ENCODE results near the gene FUBP1.

The FUBP1 gene

GRCh38 chr1:77899647-77900320, 79.1 kb downstream of the FUBP1 start:
- no peak for TF ChIP-seq POLR2A (IDR thresholded peaks at IDR 0.05; ENCODE audit: extremely low read depth, insufficient read length)
- TF ChIP-seq, protein P1, sequence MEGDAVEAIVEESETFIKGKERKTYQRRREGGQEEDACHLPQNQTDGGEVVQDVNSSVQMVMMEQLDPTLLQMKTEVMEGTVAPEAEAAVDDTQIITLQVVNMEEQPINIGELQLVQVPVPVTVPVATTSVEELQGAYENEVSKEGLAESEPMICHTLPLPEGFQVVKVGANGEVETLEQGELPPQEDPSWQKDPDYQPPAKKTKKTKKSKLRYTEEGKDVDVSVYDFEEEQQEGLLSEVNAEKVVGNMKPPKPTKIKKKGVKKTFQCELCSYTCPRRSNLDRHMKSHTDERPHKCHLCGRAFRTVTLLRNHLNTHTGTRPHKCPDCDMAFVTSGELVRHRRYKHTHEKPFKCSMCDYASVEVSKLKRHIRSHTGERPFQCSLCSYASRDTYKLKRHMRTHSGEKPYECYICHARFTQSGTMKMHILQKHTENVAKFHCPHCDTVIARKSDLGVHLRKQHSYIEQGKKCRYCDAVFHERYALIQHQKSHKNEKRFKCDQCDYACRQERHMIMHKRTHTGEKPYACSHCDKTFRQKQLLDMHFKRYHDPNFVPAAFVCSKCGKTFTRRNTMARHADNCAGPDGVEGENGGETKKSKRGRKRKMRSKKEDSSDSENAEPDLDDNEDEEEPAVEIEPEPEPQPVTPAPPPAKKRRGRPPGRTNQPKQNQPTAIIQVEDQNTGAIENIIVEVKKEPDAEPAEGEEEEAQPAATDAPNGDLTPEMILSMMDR (IDR thresholded peaks at IDR 0.05; ENCODE audit: low read depth, low read length) = no peak
- TF ChIP-seq MYC (IDR thresholded peaks at IDR 0.05; ENCODE audit: low read depth, low read length) = no peak
- TF ChIP-seq MAX (IDR thresholded peaks at IDR 0.05; ENCODE audit: low read depth, low read length) = no peak
- no peak overlapping the region for H3K4me3 ChIP-seq (ENCODE audit: low read depth, low read length)
- DNase-seq (ENCODE audit: low read depth) = no peak
